Nephron progenitor cell (in vitro differentiated cells): ENCODE results near the gene ABTB2.
A peak's percentile ranks its signal among the peaks of the same experiment; 100 is the strongest.

Source experiments
- DNase-seq: peaks from one replicate; pipeline ENCODE4 v3.0.0; 2021
- H3K27ac Mint-ChIP-seq: 2 replicates; pipeline ENCODE4 v1.8.0; 2021; ENCODE audit warnings: mild to moderate bottlenecking, moderate library complexity, mixed read lengths
- H3K27me3 Mint-ChIP-seq: 2 replicates; pipeline ENCODE4 v1.8.0; 2021; ENCODE audit warnings: mild to moderate bottlenecking, low read depth, mixed read lengths; ENCODE audit not compliant: poor library complexity
- H3K36me3 Mint-ChIP-seq: 2 replicates; pipeline ENCODE4 v1.8.0; 2021; ENCODE audit warnings: low read depth, mixed read lengths
- H3K4me1 Mint-ChIP-seq: 2 replicates; pipeline ENCODE4 v1.8.0; 2021; ENCODE audit warnings: mixed read lengths
- H3K4me3 Mint-ChIP-seq: 2 replicates; pipeline ENCODE4 v1.8.0; 2021; ENCODE audit warnings: mild to moderate bottlenecking, moderate library complexity, mixed read lengths
- H3K9me3 Mint-ChIP-seq: 2 replicates; pipeline ENCODE4 v1.8.0; 2021; ENCODE audit warnings: mild to moderate bottlenecking, moderate library complexity, mixed read lengths
- CTCF ChIP-seq: fragments of 200-600 bp; sonication (generic); IDR thresholded peaks from 2 replicates; pipeline ENCODE4 v1.5.0; 2021; ENCODE audit warnings: antibody characterized with exemption

Gene ABTB2

GRCh38 chr11:34266090-34266912, 91.5 kb downstream of the ABTB2 start:
- peak overlapping the region; percentile 22 for H3K4me3 Mint-ChIP-seq
- no peak for TF ChIP-seq CTCF
- peak overlapping the region; percentile 97 for H3K27ac Mint-ChIP-seq
- H3K9me3 Mint-ChIP-seq: no peaks in the 10 kb centered on the region
- H3K36me3 Mint-ChIP-seq: no peaks in the 10 kb centered on the region
- DNase-seq: peak; percentile 19
- peaks cover 35% of the 10 kb centered on the region for H3K27me3 Mint-ChIP-seq
- H3K4me1 Mint-ChIP-seq: peaks cover 70% of the 10 kb centered on the region

- Mint-ChIP-seq H3K4me3 (no peak overlapping the region), H3K27ac (no peak overlapping the region), H3K4me1 (peaks cover 77% of the 10 kb centered on the region), H3K9me3 (no peaks in the 10 kb centered on the region), H3K27me3 (peaks cover 26% of the 10 kb centered on the region), H3K36me3 (no peaks in the 10 kb centered on the region)
- no peak for DNase-seq
- TF ChIP-seq CTCF: no peak
These were observed 93.3 kb downstream of the ABTB2 start for GRCh38 chr11:34264303-34265110.

- peaks cover 76% of the 10 kb centered on the region for H3K4me1 Mint-ChIP-seq
- H3K36me3 Mint-ChIP-seq: no peaks in the 10 kb centered on the region
- no peak overlapping the region for H3K27ac Mint-ChIP-seq
- TF ChIP-seq CTCF: no peak
- H3K27me3 Mint-ChIP-seq: peaks cover 29% of the 10 kb centered on the region
- DNase-seq: no peak
- no peaks in the 10 kb centered on the region for H3K9me3 Mint-ChIP-seq
- no peak overlapping the region for H3K4me3 Mint-ChIP-seq
These were observed 94.2 kb downstream of the ABTB2 start for GRCh38 chr11:34263441-34264091.

GRCh38 chr11:34262531-34263081, 95.2 kb downstream of the ABTB2 start:
- Mint-ChIP-seq H3K9me3 (no peaks in the 10 kb centered on the region), H3K4me3 (no peak overlapping the region), H3K27me3 (peaks cover 23% of the 10 kb centered on the region), H3K4me1 (peaks cover 73% of the 10 kb centered on the region), H3K36me3 (no peaks in the 10 kb centered on the region), H3K27ac (no peak overlapping the region)
- no peak for DNase-seq
- TF ChIP-seq CTCF: no peak

- H3K27me3 Mint-ChIP-seq: peaks cover 23% of the 10 kb centered on the region
- H3K4me3 Mint-ChIP-seq: no peak overlapping the region
- H3K4me1 Mint-ChIP-seq: peaks cover 70% of the 10 kb centered on the region
- no peaks in the 10 kb centered on the region for H3K9me3 Mint-ChIP-seq
- DNase-seq: no peak
- H3K27ac Mint-ChIP-seq: no peak overlapping the region
- no peak for TF ChIP-seq CTCF
- H3K36me3 Mint-ChIP-seq: no peaks in the 10 kb centered on the region
These were observed 96.0 kb downstream of the ABTB2 start for GRCh38 chr11:34261820-34262219.
